Right cardiac atrium (tissue), 5 donors: Measurements from ENCODE around the gene ERGIC1. TPM values are rescaled to one million over a fixed set of nuclear protein-coding genes. Genes with fewer than 3 reads are reported as not detected.
A peak's percentile ranks its signal among the peaks of the same experiment; 100 is the strongest.
"Not testable (repeated sequence)": the region's sequence is repeated elsewhere in the genome, so short reads cannot be mapped to it uniquely, and the experiment has no call there.

ENCODE experiments used
- ATAC-seq, 2 donors: fragments of 200-7000 bp; cut with Tn5 transposase; one replicate each; pipeline versions ENCODE4 v1.8.0 to v1.9.1; 2020; ENCODE audit warnings: moderate library complexity in 2 of 2, mild to moderate bottlenecking in 1 of 2
- DNase-seq, 3 donors: peaks; one replicate each; pipeline ENCODE4 v3.0.0-alpha.2; 2020
- H3K27ac ChIP-seq: one replicate; pipeline ENCODE4 v1.5.1; 2013; ENCODE audit warnings: mild to moderate bottlenecking, low read length, control low read depth, moderate library complexity
- H3K27me3 ChIP-seq: one replicate; pipeline ENCODE4 v1.6.1; 2013; ENCODE audit not compliant: control insufficient read depth, insufficient read depth
- H3K4me1 ChIP-seq: one replicate; pipeline ENCODE4 v1.6.1; 2013; ENCODE audit warnings: low read length; ENCODE audit not compliant: control insufficient read depth, insufficient read depth
- H3K4me3 ChIP-seq: one replicate; pipeline ENCODE4 v1.5.1; 2013; ENCODE audit warnings: low read length, control low read depth
- H3K9me3 ChIP-seq: one replicate; pipeline ENCODE4 v1.6.1; 2013; ENCODE audit warnings: low read length; ENCODE audit not compliant: control insufficient read depth
- WGBS: extraction: QIAGEN DNeasy Blood & Tissue Kit; methylation state at CpG from one replicate; pipeline ENCODE4 v1.1.7; 2013; 5-methylcytosine and 5-hydroxymethylcytosine counted together
- intact Hi-C, 4 donors: fragments of 100-400 bp; cut with DNase I; formaldehyde crosslinking; loops; one replicate each; pipeline versions ENCODE4 v1.11.0 to v1.14.0; 2022 to 2023
- polyA plus RNA-seq: library from polyadenylated mRNA; stranded (reverse); fragments of 200-250 nt; gene quantifications from one replicate; pipeline ENCODE4 v1.2.3, GENCODE V29; 2013
- total RNA-seq, 4 donors: library from RNA; stranded (reverse); fragmentation: NEBNext Ultra II Directional; extraction: Animal tissue kit (Norgen Biotek cat#: 25700); gene quantifications; one replicate each; pipeline ENCODE4 v1.2.1, GENCODE V29; 2021
- donor health status: healthy with polysubstance abuse.
- donor health status: DM: no; HTN: yes; CAD: no.
- donor health status: DM: no; HTN: no; CAD: no.
- donor health status: DM: no; HTN: yes; CAD: no; lungs with severe emphysema.
- donor health status: DM: yes; HTN: yes; CAD: no.

Gene ERGIC1
- total and polyA plus RNA-seq, 5 donors: 73.1 to 96.8 (median 85.0) TPM

GRCh38 chr5:172886476-172886875 is 52.4 kb downstream of the ERGIC1 start:
- Histone ChIP-seq H3K27me3 (no peaks in the 10 kb centered on the region), H3K4me1 (peaks cover 11% of the 10 kb centered on the region), H3K27ac (no peak overlapping the region), H3K4me3 (no peak overlapping the region), H3K9me3 (no peaks in the 10 kb centered on the region)
- WGBS: 89% methylated on average over 6 of the region's 6 CpGs
- DNase-seq (no peak), ATAC-seq (no peak)
- intact Hi-C loops: no loop called here

- H3K27me3 ChIP-seq: no peaks in the 10 kb centered on the region
- 54% methylated on average over 17 of the region's 17 CpGs for WGBS
- no peak overlapping the region for H3K4me3 ChIP-seq
- ATAC-seq: peak; percentile 53 to 73
- intact Hi-C loops: no loop called here
- no peaks in the 10 kb centered on the region for H3K9me3 ChIP-seq
- DNase-seq: peak; percentile 78 to 85 (median 83)
- H3K4me1 ChIP-seq: peaks cover 14% of the 10 kb centered on the region
- peak overlapping the region; percentile 71 for H3K27ac ChIP-seq
Observed at GRCh38 chr5:172886974-172887501, 53.0 kb downstream of the ERGIC1 start.

- Histone ChIP-seq H3K27me3 (no peaks in the 10 kb centered on the region), H3K27ac (peak overlapping the region; percentile 71), H3K9me3 (no peaks in the 10 kb centered on the region), H3K4me1 (peaks cover 18% of the 10 kb centered on the region), H3K4me3 (no peak overlapping the region)
- DNase-seq: peak; percentile 62 to 82 (median 82)
- ATAC-seq: peak; percentile 33 to 79
- intact Hi-C loops: no loop called here
- whole genome bisulfite sequencing: 54% methylated on average over 8 of the region's 8 CpGs
Observed at GRCh38 chr5:172887692-172888091, 53.6 kb downstream of the ERGIC1 start.

GRCh38 chr5:172890659-172891058 is 56.6 kb downstream of the ERGIC1 start:
- intact Hi-C loops: no loop called here
- Histone ChIP-seq H3K27me3 (no peaks in the 10 kb centered on the region), H3K9me3 (no peaks in the 10 kb centered on the region), H3K4me1 (peaks cover 21% of the 10 kb centered on the region), H3K4me3 (no peak overlapping the region), H3K27ac (peak overlapping the region; percentile 12)
- WGBS: 75% methylated on average over 6 of the region's 6 CpGs
- no peak for ATAC-seq
- DNase-seq: peak; percentile 4 to 52 (median 42)

- WGBS: 21% methylated on average over 7 of the region's 7 CpGs
- no peak overlapping the region for H3K4me3 ChIP-seq
Observed at GRCh38 chr5:172891716-172892421, 57.8 kb downstream of the ERGIC1 start.

GRCh38 chr5:172892713-172893112 is 58.7 kb downstream of the ERGIC1 start:
- Histone ChIP-seq H3K4me3 (no peak overlapping the region), H3K9me3 (no peaks in the 10 kb centered on the region), H3K4me1 (peaks cover 19% of the 10 kb centered on the region), H3K27ac (peak overlapping the region; percentile 75), H3K27me3 (no peaks in the 10 kb centered on the region)
- ATAC-seq (peak; percentile 36 to 41), DNase-seq (peak in 1 of 3 donors; percentile 64)
- intact Hi-C loops: no loop called here
- whole genome bisulfite sequencing: 49% methylated on average over 7 of the region's 7 CpGs

More at GRCh38 chr5:172891716-172892421, 57.8 kb downstream of the ERGIC1 start:
- Histone ChIP-seq H3K27me3 (no peaks in the 10 kb centered on the region), H3K27ac (peak overlapping the region; percentile 94), H3K4me1 (peaks cover 21% of the 10 kb centered on the region), H3K9me3 (no peaks in the 10 kb centered on the region)
- peak; percentile 85 to 87 for ATAC-seq
- DNase-seq: peak; percentile 87 to 94 (median 93)
- intact Hi-C loops: no loop called here

GRCh38 chr5:172894767-172895388 is 60.8 kb downstream of the ERGIC1 start:
- H3K4me3 ChIP-seq: no peak overlapping the region
- H3K9me3 ChIP-seq: no peaks in the 10 kb centered on the region
- intact Hi-C loops: no loop called here
- 84% methylated on average over 7 of the region's 7 CpGs for WGBS
- DNase-seq: no peak
- no peak overlapping the region for H3K27ac ChIP-seq
- H3K4me1 ChIP-seq: peaks cover 16% of the 10 kb centered on the region
- ATAC-seq: no peak
- no peaks in the 10 kb centered on the region for H3K27me3 ChIP-seq

- intact Hi-C loops: no loop called here
- H3K27ac ChIP-seq: peak overlapping the region; percentile 5
- WGBS: 86% methylated on average over 4 of the region's 4 CpGs
Observed at GRCh38 chr5:172895549-172895948, 61.5 kb downstream of the ERGIC1 start.

GRCh38 chr5:172896465-172896864 is 62.4 kb downstream of the ERGIC1 start:
- no peak overlapping the region for H3K4me3 ChIP-seq
- WGBS: 71% methylated on average over 7 of the region's 7 CpGs
- H3K4me1 ChIP-seq: peaks cover 14% of the 10 kb centered on the region
- H3K27ac ChIP-seq: peak overlapping the region; percentile 25
- no peak for ATAC-seq
- intact Hi-C loops: no loop called here
- H3K9me3 ChIP-seq: no peaks in the 10 kb centered on the region
- H3K27me3 ChIP-seq: no peaks in the 10 kb centered on the region
- peak in 2 of 3 donors; percentile 39 to 40 for DNase-seq

More at GRCh38 chr5:172895549-172895948, 61.5 kb downstream of the ERGIC1 start:
- H3K9me3 ChIP-seq: no peaks in the 10 kb centered on the region
- no peak overlapping the region for H3K4me3 ChIP-seq
- no peaks in the 10 kb centered on the region for H3K27me3 ChIP-seq
- peaks cover 16% of the 10 kb centered on the region for H3K4me1 ChIP-seq
- ATAC-seq: no peak
- no peak for DNase-seq

- intact Hi-C loops, H3K9me3 ChIP-seq, H3K27me3 ChIP-seq, H3K4me3 ChIP-seq, ATAC-seq: not testable (repeated sequence)
- 79% methylated on average over 7 of the region's 7 CpGs for WGBS
- Histone ChIP-seq H3K4me1 (peaks cover 14% of the 10 kb centered on the region), H3K27ac (peak overlapping the region; percentile 25)
- DNase-seq: peak in 2 of 3 donors; percentile 30 to 31
Observed at GRCh38 chr5:172897067-172897466, 63.0 kb downstream of the ERGIC1 start.
